HG03060 (cell line): ENCODE results near the gene LIPM.
"Not testable (repeated sequence)": the region's sequence is repeated elsewhere in the genome, so short reads cannot be mapped to it uniquely, and the experiment has no call there.

Source experiments
- ATAC-seq: cut with Tn5 transposase; IDR thresholded peaks from one replicate; pipeline ENCODE4 v1.9.1; 2021; ENCODE audit warnings: low read depth, moderate number of reproducible peaks; ENCODE audit not compliant: unreplicated experiment

The LIPM gene

GRCh38 chr10:88835910-88836221 is 33.3 kb downstream of the LIPM start:
- no peak for ATAC-seq

DNA sequence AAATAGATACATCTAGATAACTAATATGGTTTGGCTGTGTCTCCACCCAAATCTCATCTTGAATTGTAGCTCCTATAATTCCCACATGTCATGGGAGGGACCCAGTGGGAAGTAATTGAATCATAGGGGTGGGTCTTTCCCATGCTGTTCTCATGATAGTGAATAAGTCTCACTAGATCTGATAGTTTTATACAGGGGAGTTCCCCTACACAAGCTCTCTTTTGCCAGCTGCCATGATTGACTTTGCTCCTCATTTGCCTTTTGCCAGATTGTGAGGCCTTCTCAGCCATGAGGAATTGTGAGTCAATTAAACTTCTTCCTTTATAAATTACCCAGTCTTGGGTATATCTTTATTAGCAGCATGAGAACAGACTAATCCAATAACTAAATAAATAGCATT is 35.1 kb downstream of the LIPM start:
- ATAC-seq = not testable (repeated sequence)

- no peak for ATAC-seq
Observed at GRCh38 chr10:88838766-88839350, 36.3 kb downstream of the LIPM start.

GRCh38 chr10:88840104-88840503 is 37.6 kb downstream of the LIPM start:
- ATAC-seq = no peak

DNA sequence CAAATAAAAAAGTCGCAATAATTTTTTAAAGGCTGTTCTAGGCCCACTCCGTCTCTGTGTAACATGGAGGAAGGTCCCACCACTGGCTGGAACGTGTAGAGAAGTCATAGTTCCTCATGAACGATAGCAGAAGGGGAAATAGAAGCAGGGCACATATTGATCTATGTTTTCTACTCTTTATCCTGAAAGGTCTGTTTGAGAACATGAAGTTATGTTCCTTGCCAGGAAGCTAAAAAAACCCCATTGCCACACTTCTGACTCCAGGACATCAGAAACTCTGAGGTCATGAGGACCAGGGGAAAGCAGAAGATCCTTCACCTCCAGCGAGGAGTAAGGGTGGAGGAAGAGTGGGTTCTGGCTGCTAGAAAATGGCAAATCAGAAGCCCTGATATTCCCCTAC is 38.4 kb downstream of the LIPM start:
- no peak for ATAC-seq

- ATAC-seq = no peak
Observed at GRCh38 chr10:88841316-88842111, 39.0 kb downstream of the LIPM start.

DNA sequence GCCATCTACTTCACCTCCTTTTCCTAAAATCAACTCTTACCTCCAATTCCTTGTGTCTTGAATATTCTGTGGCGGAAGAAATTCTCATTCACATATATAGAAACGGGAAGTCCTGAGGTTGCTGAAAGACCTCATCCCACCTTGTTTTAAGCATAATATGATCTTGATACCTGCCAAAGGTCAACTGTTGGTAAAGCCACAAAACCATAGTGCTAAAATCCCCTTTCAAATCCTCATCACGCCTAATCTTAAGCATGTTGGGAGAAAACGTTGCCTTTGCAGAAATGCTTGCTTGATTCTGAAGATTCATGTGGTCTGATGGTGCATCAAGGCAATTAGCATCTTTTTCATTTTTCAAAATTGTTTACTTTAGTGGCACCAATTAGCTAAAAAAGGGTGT is 40.6 kb downstream of the LIPM start:
- no peak for ATAC-seq

DNA sequence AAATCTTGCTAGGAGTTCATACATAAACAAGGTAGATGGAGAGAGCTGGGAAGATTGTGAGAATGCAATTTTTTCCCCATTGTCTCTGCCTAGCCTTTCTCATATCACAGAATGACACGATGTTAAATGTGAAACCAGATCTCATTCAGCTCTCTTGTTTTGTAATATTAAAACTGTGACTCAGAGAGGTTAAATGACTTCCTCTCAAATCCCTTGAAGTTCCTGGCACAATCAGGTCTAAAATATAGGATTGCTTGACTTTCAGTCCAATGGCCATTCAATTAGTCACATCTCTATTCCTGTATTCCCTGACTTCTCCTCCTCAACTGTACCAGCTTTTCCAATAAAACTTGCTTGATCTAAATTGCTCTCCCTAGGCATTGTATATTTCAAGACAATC is 46.0 kb downstream of the LIPM start:
- no peak for ATAC-seq

- ATAC-seq = no peak
Observed at GRCh38 chr10:88849234-88849633, 46.7 kb downstream of the LIPM start.

GRCh38 chr10:88850712-88851111 is 48.2 kb downstream of the LIPM start:
- ATAC-seq = no peak

DNA sequence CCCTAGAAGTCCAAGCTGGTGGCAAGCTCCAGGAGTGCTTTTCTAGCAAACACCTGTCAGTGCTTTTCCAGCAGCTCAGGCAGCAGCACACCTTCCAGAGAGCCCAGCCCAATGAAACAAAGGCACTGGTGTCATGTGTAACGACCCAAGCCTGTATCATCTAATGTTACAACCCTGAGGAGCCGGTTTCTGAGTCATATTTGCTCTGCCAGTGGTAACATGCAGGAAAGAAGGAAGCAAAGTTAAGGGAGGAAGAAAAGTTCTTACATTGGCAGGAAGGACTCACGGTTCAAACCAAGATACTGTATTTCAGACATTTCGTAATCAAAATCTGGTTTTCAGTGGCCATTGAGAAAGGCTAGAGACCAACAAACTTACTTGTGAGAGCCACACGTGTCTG is 49.2 kb downstream of the LIPM start, which contains the start of gene ANKRD22:
Gene ANKRD22 (minus strand): TSS at position 139 of the 400 bp plus-strand sequence. CDS start 237 bp downstream, outside the sequence.
- no peak for ATAC-seq

DNA sequence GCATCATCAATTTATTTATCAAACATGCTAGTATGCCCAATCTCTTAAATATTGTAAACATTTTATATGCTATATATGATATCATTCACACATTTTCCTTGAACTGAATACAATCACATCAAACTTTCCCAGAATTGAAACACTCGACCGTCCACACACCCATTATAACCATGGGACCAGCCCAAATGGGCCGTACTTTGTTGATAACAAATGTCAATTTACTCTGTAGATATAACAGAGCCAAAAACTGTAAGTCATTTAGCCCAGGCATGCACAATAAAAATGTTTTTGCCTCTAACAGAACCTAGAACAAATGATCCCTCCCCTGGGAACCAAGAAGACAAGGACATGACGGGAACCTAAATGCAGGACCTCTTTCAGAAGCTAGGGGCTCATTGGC is 49.8 kb downstream of the LIPM start:
- ATAC-seq = no peak

DNA sequence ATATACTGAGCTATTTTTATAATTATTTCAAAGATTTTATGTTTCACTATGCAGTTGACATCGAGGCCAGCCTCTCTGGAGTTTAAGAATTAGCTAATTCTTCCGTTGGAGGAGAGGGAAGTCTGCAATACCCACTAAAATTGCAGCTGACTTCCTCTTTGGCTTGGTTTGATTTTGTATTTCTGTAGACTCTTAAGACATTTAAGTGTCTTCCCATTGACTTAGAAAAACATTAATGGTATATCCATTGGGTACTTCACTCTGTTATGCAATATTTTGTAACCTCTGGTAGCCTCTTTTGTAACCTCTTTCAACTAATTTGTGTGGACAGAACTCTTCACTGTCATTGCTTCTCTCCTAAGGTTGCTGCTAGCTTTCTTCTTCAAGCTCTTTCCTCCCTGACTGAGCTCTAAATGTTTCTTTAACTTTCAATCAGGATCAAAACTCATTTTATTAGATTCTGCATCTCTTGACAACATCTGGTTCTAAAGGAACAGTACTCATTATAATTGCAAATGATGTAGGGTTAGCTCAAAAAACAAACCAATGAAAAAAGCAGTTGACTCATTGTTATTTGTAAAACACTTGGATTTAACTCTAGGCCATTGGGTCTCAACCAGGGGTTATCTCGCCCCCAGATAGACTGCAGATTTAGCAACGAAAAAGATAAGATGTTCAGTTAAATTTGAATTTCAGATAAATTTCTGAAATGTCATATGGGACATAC is 50.8 kb downstream of the LIPM start:
- ATAC-seq = no peak

DNA sequence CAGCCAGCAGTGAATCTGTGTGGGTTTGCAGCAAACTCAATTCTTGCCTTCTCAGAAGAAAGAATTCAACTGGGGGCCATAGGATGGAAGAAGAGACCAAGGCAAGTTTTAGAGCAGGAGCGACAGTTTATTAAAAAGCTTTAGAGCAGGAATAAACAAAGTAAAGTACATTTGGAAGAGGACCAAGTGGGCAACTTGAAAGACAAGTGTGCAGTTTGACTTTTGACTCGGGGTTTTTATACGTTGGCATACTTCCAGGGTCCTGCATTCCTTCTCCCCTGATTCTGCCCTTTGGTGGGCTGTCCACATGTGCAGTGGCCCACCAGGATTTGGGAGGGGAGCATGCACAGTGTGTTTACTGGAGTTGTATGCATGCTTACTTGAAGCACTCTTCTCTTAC is 52.2 kb downstream of the LIPM start:
- no peak for ATAC-seq

- no peak for ATAC-seq
Observed at GRCh38 chr10:88857831-88858230, 55.3 kb downstream of the LIPM start.

DNA sequence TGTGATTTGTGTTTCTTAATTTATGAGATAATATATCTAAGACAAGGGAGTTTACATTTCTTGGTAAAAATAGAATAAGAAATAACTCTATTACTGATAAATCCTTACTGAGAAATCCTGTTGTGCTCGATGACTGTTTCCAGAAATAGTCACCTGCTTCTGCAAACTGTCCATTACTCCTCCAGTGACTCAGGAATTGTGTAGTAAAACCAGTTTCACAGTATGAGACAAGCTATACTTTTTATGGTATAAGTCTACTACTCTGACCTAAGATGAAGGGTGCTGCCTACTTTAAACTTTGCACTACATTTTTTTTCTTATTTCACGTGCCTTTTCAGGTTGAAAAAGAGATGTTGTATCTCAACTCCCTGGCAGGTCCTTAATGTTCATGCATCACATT is 56.0 kb downstream of the LIPM start:
- no peak for ATAC-seq

DNA sequence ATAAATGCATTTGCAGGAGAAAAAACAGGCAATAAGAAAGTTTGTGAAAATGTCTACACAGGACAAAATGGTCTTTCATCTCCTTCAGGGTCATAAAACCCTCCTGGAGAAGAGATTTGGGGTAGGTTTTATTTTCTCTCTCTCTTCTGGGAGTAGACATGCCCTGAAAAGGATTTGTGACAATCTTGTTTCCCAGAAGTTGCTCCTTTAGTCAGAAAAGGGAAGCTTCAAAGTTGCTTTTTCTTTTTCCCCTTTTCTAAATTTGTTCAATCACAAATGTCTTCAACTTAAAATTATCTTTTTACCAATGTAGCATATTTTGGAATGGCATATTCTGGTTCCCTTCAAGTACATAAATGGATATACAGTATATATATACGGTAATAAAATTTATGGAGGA is 58.5 kb downstream of the LIPM start:
- no peak for ATAC-seq

DNA sequence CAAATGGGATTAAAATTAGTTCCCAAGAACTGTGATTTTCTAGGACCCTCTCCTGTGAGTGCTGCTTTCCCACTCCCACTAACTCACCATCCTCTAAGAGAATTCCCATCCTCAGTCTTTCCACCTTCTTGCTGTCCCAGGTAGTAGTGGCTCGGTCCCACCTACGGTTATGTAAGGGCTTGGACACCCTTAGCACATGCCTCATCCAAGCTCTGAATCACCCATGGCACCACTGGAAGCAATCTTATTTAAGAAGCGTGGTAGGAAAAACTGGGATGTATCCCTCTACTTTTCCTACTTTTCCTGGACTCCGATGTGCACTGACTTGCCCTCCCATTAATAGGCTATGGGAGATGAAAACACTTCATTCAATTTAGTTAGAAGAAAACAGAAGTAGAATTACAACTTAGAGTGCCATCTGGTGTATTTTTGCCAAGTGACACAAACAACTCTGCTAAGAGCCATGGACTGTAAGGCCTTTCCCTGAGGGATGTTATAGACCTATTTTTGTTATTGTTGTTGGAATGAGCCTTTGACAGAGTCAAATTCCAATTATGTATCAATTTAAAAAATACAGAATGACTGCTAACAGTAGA is 62.8 kb downstream of the LIPM start:
- no peak for ATAC-seq

DNA sequence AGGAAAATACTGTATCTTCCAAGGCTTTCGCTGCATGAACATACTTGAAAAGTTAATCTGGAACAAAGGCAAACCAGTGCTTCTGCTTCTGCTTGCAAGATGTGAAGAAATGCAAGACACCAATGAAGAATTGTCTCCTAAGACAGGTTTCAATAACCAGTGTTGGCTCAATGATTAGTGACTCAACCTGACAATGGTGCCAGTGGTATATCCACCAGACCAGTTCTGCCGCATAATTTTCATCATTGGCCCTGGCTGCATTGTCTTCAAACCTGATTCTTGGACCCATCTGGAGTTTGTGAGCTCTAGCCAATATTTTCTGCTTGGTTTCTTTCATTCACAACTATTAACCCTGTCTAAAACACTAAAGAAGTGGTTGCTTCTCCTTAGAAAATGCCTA is 63.9 kb downstream of the LIPM start:
- ATAC-seq = no peak

- ATAC-seq = no peak
Observed at GRCh38 chr10:88870089-88870488, 67.6 kb downstream of the LIPM start.
